Pulmonary artery endothelial cell (primary cell): ENCODE results near the gene MMP3. TPM values are rescaled to one million over a fixed set of nuclear protein-coding genes. Genes with fewer than 3 reads are reported as not detected.

Experiments used
- DNase-seq: peaks from one replicate; pipeline ENCODE4 v3.0.0-alpha.2; 2011; ENCODE audit warnings: low read depth, low spot score
- total RNA-seq: library from RNA; depleted of rRNA; stranded (reverse); fragments of >200 nt; gene quantifications from 2 replicates; pipeline ENCODE4 v1.2.3, GENCODE V29; 2014

The MMP3 gene
- total RNA-seq, 1 donor from 2014 or later = not detected

DNA sequence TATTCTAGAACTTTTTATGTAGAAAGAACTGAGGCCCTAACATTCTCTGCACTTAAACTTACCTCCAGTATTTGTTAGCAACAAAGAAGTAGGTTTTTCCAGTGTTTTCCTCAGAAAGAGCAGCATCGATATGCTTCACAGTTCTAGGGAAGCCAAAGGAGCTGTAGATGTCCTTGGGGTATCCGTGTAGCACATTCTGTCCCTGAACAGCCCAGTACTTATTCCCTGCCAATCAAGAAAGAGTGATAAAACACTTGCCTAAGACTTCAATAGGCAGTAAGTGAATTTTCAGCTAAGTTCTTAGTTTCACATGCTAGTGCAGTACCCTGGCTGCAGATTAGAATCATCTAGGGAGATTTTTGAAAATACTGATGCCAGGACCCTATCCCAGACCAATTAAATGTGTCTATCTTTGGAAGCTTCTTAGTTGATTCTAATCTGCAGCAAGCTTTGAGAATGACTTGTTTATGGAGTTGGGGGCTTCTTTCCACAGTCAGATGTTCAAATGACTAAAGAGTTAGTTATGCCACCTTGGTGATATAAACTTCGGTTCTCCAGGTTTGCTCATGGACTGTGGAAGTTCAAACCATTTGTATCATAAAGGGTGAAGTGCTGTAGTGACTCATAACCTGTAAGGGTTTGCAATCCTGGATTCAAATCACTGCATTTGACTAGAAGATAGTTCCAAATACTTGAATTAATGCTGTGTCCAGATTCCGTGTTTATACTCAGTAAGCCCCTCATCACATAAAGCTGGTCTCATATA is 52.0 kb downstream of the MMP3 start:
- no peak for DNase-seq

DNA sequence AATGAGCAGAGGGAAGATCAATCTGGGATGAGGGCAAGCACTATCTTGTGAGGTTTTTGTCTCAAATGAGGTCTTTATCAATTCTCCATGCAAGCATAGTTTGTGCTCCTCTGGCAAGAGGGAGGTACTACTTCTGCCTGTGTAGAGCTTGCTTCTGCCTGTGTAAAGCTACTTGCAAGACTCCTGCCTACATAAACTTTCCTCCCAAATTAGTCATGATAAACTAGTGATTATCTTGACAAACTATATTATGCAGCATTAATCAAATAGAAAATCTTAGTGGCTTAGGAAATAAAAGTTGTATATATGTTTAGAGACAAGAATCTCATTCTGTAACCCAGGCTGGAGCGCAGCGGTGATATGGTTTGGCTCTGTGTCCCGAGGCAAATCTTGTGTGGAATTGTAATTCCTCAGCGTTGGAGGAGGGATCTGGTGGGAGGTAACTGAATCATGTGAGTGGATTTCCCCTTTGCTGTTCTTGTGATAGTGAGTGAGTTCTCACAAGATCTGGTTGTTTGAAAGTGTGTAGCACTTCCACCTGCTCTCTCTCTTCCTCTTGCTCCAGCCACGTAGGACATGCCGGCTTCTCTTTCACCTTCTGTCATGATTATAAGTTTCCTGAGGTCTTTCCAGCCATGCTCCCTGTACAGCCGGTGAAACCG is 54.9 kb downstream of the MMP3 start:
- DNase-seq = no peak

Other genes starting within 250 kb of the MMP3 start
- gene MMP20, start 218.3 kb downstream of the MMP3 start, total RNA-seq = not detected in 2 replicates
- gene MMP27, start 137.8 kb downstream of the MMP3 start, total RNA-seq = not detected in 2 replicates
- not detected in 2 replicates for gene MMP8, start 118.7 kb downstream of the MMP3 start, total RNA-seq
- gene MMP10, start 63.0 kb downstream of the MMP3 start, total RNA-seq = 8.0 and 13.3 TPM in 2 replicates
- gene MMP1, start 45.4 kb downstream of the MMP3 start, total RNA-seq = 450 and 1,378 TPM in 2 replicates
- gene MMP12, start 31.4 kb upstream of the MMP3 start, total RNA-seq = not detected in 2 replicates
- not detected in 2 replicates for gene MMP13, start 112.1 kb upstream of the MMP3 start, total RNA-seq
- gene DCUN1D5, start 248.6 kb upstream of the MMP3 start, total RNA-seq = 81.3 and 103 TPM in 2 replicates